Stimulated activated CD8-positive, alpha-beta memory T cell treated with anti-CD3 and anti-CD28 coated beads, Interleukin-15, amount 100 ng/mL, for 24 hours (primary cell): Measurements from ENCODE around the gene RIPOR2.
"Not testable (repeated sequence)": the region's sequence is repeated elsewhere in the genome, so short reads cannot be mapped to it uniquely, and the experiment has no call there.

Experiments used
- DNase-seq: peaks from one replicate; pipeline ENCODE4 v3.0.0-alpha.2; 2020; ENCODE audit warnings: low read depth

RIPOR2 gene

GRCh38 chr6:24902782-24903181, 33.0 kb downstream of the RIPOR2 start:
- DNase-seq, result no peak

GRCh38 chr6:24901698-24902328, 33.9 kb downstream of the RIPOR2 start:
- no peak for DNase-seq

- no peak for DNase-seq
Observed at GRCh38 chr6:24900917-24901697, 34.7 kb downstream of the RIPOR2 start.

- no peak for DNase-seq
Observed at GRCh38 chr6:24899997-24900325, 35.8 kb downstream of the RIPOR2 start.

- no peak for DNase-seq
Observed at GRCh38 chr6:24899136-24899996, 36.4 kb downstream of the RIPOR2 start.

GRCh38 chr6:24898676-24899075, 37.1 kb downstream of the RIPOR2 start:
- no peak for DNase-seq

GRCh38 chr6:24897186-24897585, 38.6 kb downstream of the RIPOR2 start:
- DNase-seq, result no peak

- DNase-seq, result no peak
Observed at GRCh38 chr6:24893342-24893850, 42.4 kb downstream of the RIPOR2 start.

GRCh38 chr6:24891004-24891403, 44.8 kb downstream of the RIPOR2 start:
- no peak for DNase-seq

- DNase-seq, result no peak
Observed at GRCh38 chr6:24890471-24890870, 45.3 kb downstream of the RIPOR2 start.

GRCh38 chr6:24888715-24889370, 46.9 kb downstream of the RIPOR2 start:
- DNase-seq, result no peak

- DNase-seq, result no peak
Observed at GRCh38 chr6:24887545-24888140, 48.1 kb downstream of the RIPOR2 start.

- no peak for DNase-seq
Observed at GRCh38 chr6:24883618-24884017, 52.1 kb downstream of the RIPOR2 start.

- no peak for DNase-seq
Observed at GRCh38 chr6:24882835-24883555, 52.8 kb downstream of the RIPOR2 start.

GRCh38 chr6:24882295-24882694, 53.5 kb downstream of the RIPOR2 start:
- no peak for DNase-seq

- DNase-seq, result no peak
Observed at GRCh38 chr6:24881376-24881775, 54.4 kb downstream of the RIPOR2 start.

GRCh38 chr6:24880451-24880850, 55.3 kb downstream of the RIPOR2 start:
- no peak for DNase-seq

GRCh38 chr6:24879351-24879750, 56.4 kb downstream of the RIPOR2 start:
- no peak for DNase-seq

GRCh38 chr6:24877747-24878146, 58.0 kb downstream of the RIPOR2 start:
- DNase-seq, result not testable (repeated sequence)

- no peak for DNase-seq
Observed at GRCh38 chr6:24876499-24877465, 59.0 kb downstream of the RIPOR2 start.
